Stimulated activated CD4-positive, alpha-beta T cell treated with anti-CD3 and anti-CD28 coated beads, Interleukin-4, amount 100 ng/mL, for 48 hours (primary cell): ENCODE results near the gene COQ8A.
"Not testable (repeated sequence)": the region's sequence is repeated elsewhere in the genome, so short reads cannot be mapped to it uniquely, and the experiment has no call there.

Experiments used
- DNase-seq, 2 donors: peaks; one replicate each; pipeline ENCODE4 v3.0.0-alpha.2; 2020; ENCODE audit warnings: low read depth in 2 of 2

Gene COQ8A

GRCh38 chr1:226984521-226985238 is 44.6 kb downstream of the COQ8A start:
- DNase-seq, result no peak

- no peak for DNase-seq
Observed at GRCh38 chr1:226985239-226985838, 45.2 kb downstream of the COQ8A start.

GRCh38 chr1:226985839-226986463 is 45.9 kb downstream of the COQ8A start:
- DNase-seq, result no peak

- no peak for DNase-seq
Observed at GRCh38 chr1:226986496-226987178, 46.5 kb downstream of the COQ8A start.

GRCh38 chr1:226987179-226987536 is 47.1 kb downstream of the COQ8A start:
- DNase-seq, result no peak

GRCh38 chr1:226987623-226988333 is 47.7 kb downstream of the COQ8A start:
- no peak for DNase-seq

- DNase-seq, result no peak
Observed at GRCh38 chr1:226988334-226988666, 48.2 kb downstream of the COQ8A start.

GRCh38 chr1:226989085-226989920 is 49.2 kb downstream of the COQ8A start:
- DNase-seq, result no peak

GRCh38 chr1:226990133-226990716 is 50.1 kb downstream of the COQ8A start:
- DNase-seq, result peak; percentile 34 to 60

- no peak for DNase-seq
Observed at GRCh38 chr1:226991920-226992319, 51.8 kb downstream of the COQ8A start.

GRCh38 chr1:226993814-226994585 is 53.9 kb downstream of the COQ8A start:
- no peak for DNase-seq

GRCh38 chr1:226994586-226995364 is 54.7 kb downstream of the COQ8A start:
- DNase-seq, result no peak

GRCh38 chr1:226995365-226996332 is 55.6 kb downstream of the COQ8A start:
- no peak for DNase-seq

GRCh38 chr1:226999579-226999978 is 59.5 kb downstream of the COQ8A start:
- not testable (repeated sequence) for DNase-seq

GRCh38 chr1:227002531-227003049 is 62.5 kb downstream of the COQ8A start:
- DNase-seq, result no peak

- DNase-seq, result no peak
Observed at GRCh38 chr1:227003165-227003564, 63.1 kb downstream of the COQ8A start.

- DNase-seq, result no peak
Observed at GRCh38 chr1:227004796-227005195, 64.7 kb downstream of the COQ8A start.
